Keratinocyte (primary cell): Measurements from ENCODE around the gene TMEM161A. TPM values are rescaled to one million over a fixed set of nuclear protein-coding genes. Genes with fewer than 3 reads are reported as not detected.
"Not testable (repeated sequence)": the region's sequence is repeated elsewhere in the genome, so short reads cannot be mapped to it uniquely, and the experiment has no call there.

Experiments
- DNase-seq: peaks from one replicate; pipeline ENCODE4 v3.0.0-alpha.2; 2011; ENCODE audit warnings: low read depth, missing footprints, low spot score
- FAIRE-seq: peaks from 2 replicates; lab custom pipeline; 2011; peaks lifted over from hg19 to GRCh38; lab: Jason Lieb, UNC
- H2AFZ ChIP-seq: 2 replicates; pipeline ENCODE4 v1.6.0; 2012; ENCODE audit warnings: low read length, control low read depth, inconsistent platforms; ENCODE audit not compliant: control insufficient read depth
- H3K27ac ChIP-seq: 2 replicates; pipeline ENCODE4 v1.5.1; 2011; ENCODE audit warnings: low read length; ENCODE audit not compliant: control insufficient read depth, insufficient read depth
- H3K27me3 ChIP-seq: 3 replicates; pipeline ENCODE4 v1.6.0; 2011; ENCODE audit warnings: low read length; ENCODE audit not compliant: control insufficient read depth, insufficient read depth; ENCODE audit errors: extremely low read depth
- H3K36me3 ChIP-seq, 2 experiments: 2 replicates in 1 of 2; 3 replicates in 1 of 2; pipeline ENCODE4 v1.5.1; 2011; ENCODE audit warnings: low read length in 2 of 2, mild to moderate bottlenecking in 1 of 2; ENCODE audit not compliant: control insufficient read depth in 2 of 2, insufficient read depth in 2 of 2; ENCODE audit errors: extremely low read depth in 1 of 2
- H3K4me1 ChIP-seq: 3 replicates; pipeline ENCODE4 v1.5.1; 2011; ENCODE audit warnings: low read length; ENCODE audit not compliant: control insufficient read depth, insufficient read depth; ENCODE audit errors: extremely low read depth
- H3K4me2 ChIP-seq: 3 replicates; pipeline ENCODE4 v1.6.0; 2011; ENCODE audit warnings: low read depth, low read length; ENCODE audit not compliant: control insufficient read depth, insufficient read depth; ENCODE audit errors: extremely low read depth
- H3K4me3 ChIP-seq, 3 experiments: fragments of 200-600 bp in 1 of 3; sonication (generic) in 1 of 3; 2 replicates in 2 of 3; 3 replicates in 1 of 3; pipeline ENCODE4 v1.5.1; 2011 to 2016; ENCODE audit warnings: low read length in 3 of 3, mild to moderate bottlenecking in 3 of 3, control low read depth in 2 of 3, inconsistent platforms in 1 of 3, low read depth in 1 of 3, mixed read lengths in 1 of 3, mixed run types in 1 of 3, moderate library complexity in 1 of 3; ENCODE audit not compliant: control insufficient read depth in 2 of 3, insufficient read depth in 2 of 3; ENCODE audit errors: extremely low read depth in 1 of 3
- H3K79me2 ChIP-seq: 2 replicates; pipeline ENCODE4 v1.6.0; 2012; ENCODE audit warnings: low read length; ENCODE audit not compliant: control insufficient read depth, insufficient read depth
- H3K9ac ChIP-seq: 3 replicates; pipeline ENCODE4 v1.6.0; 2011; ENCODE audit warnings: low read length; ENCODE audit not compliant: control insufficient read depth, insufficient read depth; ENCODE audit errors: extremely low read depth
- H3K9me1 ChIP-seq: 3 replicates; pipeline ENCODE4 v1.6.0; 2011; ENCODE audit warnings: low read length; ENCODE audit not compliant: control insufficient read depth, insufficient read depth; ENCODE audit errors: extremely low read depth
- H3K9me3 ChIP-seq: 2 replicates; pipeline ENCODE4 v1.5.1; 2012; ENCODE audit warnings: low read depth, low read length; ENCODE audit not compliant: control insufficient read depth
- H4K20me1 ChIP-seq: 3 replicates; pipeline ENCODE4 v1.6.0; 2011; ENCODE audit warnings: low read length; ENCODE audit not compliant: control insufficient read depth, insufficient read depth; ENCODE audit errors: extremely low read depth
- CTCF ChIP-seq, 3 experiments: IDR thresholded peaks in 1 of 3; conservative IDR thresholded peaks in 1 of 3; optimal IDR thresholded peaks in 1 of 3; 2 replicates in 2 of 3; 3 replicates in 1 of 3; pipeline versions ENCODE3 to v1.5.1; 2011; ENCODE audit warnings: low read length in 3 of 3, mild to moderate bottlenecking in 3 of 3, moderate library complexity in 2 of 3, control low read depth in 1 of 3, inconsistent platforms in 1 of 3; ENCODE audit not compliant: insufficient read depth in 2 of 3; ENCODE audit errors: extremely low read depth in 1 of 3
- EZH2 ChIP-seq: IDR thresholded peaks from one replicate; pipeline ENCODE4 v1.6.1; 2012; ENCODE audit warnings: inconsistent platforms, mild to moderate bottlenecking, low read length, moderate library complexity
- dilution Hi-C: fragments of 300-500 bp; cut with MboI; formaldehyde crosslinking; loops from one replicate; pipeline ENCODE4 v1.7.0; 2020; ENCODE audit warnings: low sequenced_read_pairs; ENCODE audit not compliant: extremely low pct_ligation_motif_present
- polyA plus RNA-seq, 5 experiments: library from polyadenylated mRNA; depleted of rRNA in 3 of 5; stranded (reverse) in 3 of 5; stranded (forward) in 1 of 5; unstranded in 1 of 5; fragments of >200 nt; gene quantifications; 1 replicate in 1 of 5; 2 replicates in 3 of 5; 3 replicates in 1 of 5; pipeline versions ENCODE4 v1.2.1 to v1.2.3, GENCODE V29; 2011 to 2012; ENCODE audit warnings: missing spikeins in 2 of 5, low read depth in 1 of 5, low replicate concordance in 1 of 5

Gene TMEM161A
- polyA plus RNA-seq, 1 donor (not counting 4 experiments of a cell fraction or from before 2014, with no cell fraction given), result 18.0 TPM

GRCh38 chr19:19149435-19149834, 11.2 kb upstream of the TMEM161A start:
- H3K9me1 ChIP-seq, result no peaks in the 10 kb centered on the region
- no peaks in the 10 kb centered on the region for H3K9me3 ChIP-seq
- no peaks in the 10 kb centered on the region for H3K79me2 ChIP-seq
- H3K4me1 ChIP-seq, result no peaks in the 10 kb centered on the region
- H3K27ac ChIP-seq, result no peak overlapping the region
- no peak for TF ChIP-seq CTCF (optimal IDR thresholded peaks at IDR 0.05 in 1 of 3, IDR thresholded peaks at IDR 0.05 in 1 of 3, conservative IDR thresholded peaks at IDR 0.05 in 1 of 3; ENCODE audit: extremely low read depth in 1 of 3, insufficient read depth in 2 of 3, low read length in 3 of 3)
- no peak for TF ChIP-seq EZH2
- no peak overlapping the region for H3K4me2 ChIP-seq
- H3K36me3 ChIP-seq, result peaks cover 0 to 3% of the 10 kb centered on the region in 2 experiments
- H2AFZ ChIP-seq, result no peak overlapping the region
- dilution Hi-C loops, result no loop called here
- FAIRE-seq (no peak), DNase-seq (no peak)
- H3K9ac ChIP-seq, result no peak overlapping the region
- H4K20me1 ChIP-seq, result no peaks in the 10 kb centered on the region
- no peaks in the 10 kb centered on the region for H3K27me3 ChIP-seq
- H3K4me3 ChIP-seq, result no peak overlapping the region

GRCh38 chr19:19148504-19148903, 10.2 kb upstream of the TMEM161A start:
- H3K4me2 ChIP-seq, FAIRE-seq, H3K27ac ChIP-seq, H3K9me3 ChIP-seq, H3K36me3 ChIP-seq, H3K9ac ChIP-seq, H3K9me1 ChIP-seq, dilution Hi-C loops, DNase-seq, H3K79me2 ChIP-seq, H3K4me3 ChIP-seq, H3K4me1 ChIP-seq, H2AFZ ChIP-seq, H3K27me3 ChIP-seq, H4K20me1 ChIP-seq: not testable (repeated sequence)

GRCh38 chr19:19147344-19147743, 9.1 kb upstream of the TMEM161A start:
- no peak for TF ChIP-seq CTCF (optimal IDR thresholded peaks at IDR 0.05 in 1 of 3, IDR thresholded peaks at IDR 0.05 in 1 of 3, conservative IDR thresholded peaks at IDR 0.05 in 1 of 3; ENCODE audit: extremely low read depth in 1 of 3, insufficient read depth in 2 of 3, low read length in 3 of 3)
- TF ChIP-seq EZH2, result no peak
- FAIRE-seq (no peak), DNase-seq (no peak)
- Histone ChIP-seq H3K9ac (no peak overlapping the region), H2AFZ (no peak overlapping the region), H3K4me1 (no peaks in the 10 kb centered on the region), H3K4me2 (no peak overlapping the region), H3K27me3 (no peaks in the 10 kb centered on the region), H3K9me3 (no peaks in the 10 kb centered on the region), H4K20me1 (no peaks in the 10 kb centered on the region), H3K36me3 (peaks cover 0 to 3% of the 10 kb centered on the region in 2 experiments), H3K79me2 (no peaks in the 10 kb centered on the region), H3K4me3 (no peak overlapping the region), H3K9me1 (no peaks in the 10 kb centered on the region), H3K27ac (no peak overlapping the region)
- dilution Hi-C loops, result no loop called here
